K562 (cell line): Measurements from ENCODE around the gene SPINT2. TPM values are rescaled to one million over a fixed set of nuclear protein-coding genes. Genes with fewer than 3 reads are reported as not detected.

Experiments used
- ATAC-seq: fragments of 200-7000 bp; cut with Tn5 transposase; 3 replicates; pipeline ENCODE4 v1.9.1; 2020; ENCODE audit warnings: moderate library complexity
- BruUV-seq: library from RNA; stranded (reverse); fragments of 400-500 nt; replicated peaks from 2 replicates; lab custom pipeline; 2021; lab: Mats Ljungman, UMichigan
- CTCF ChIA-PET: fragments of 300-600 bp; formaldehyde crosslinking; extraction: SDS; loops from one replicate; lab custom pipeline; 2021; ENCODE audit warnings: low intra/inter-chr PET ratio; lab: Yijun Ruan, JAX
- POLR2A ChIA-PET: fragments of 300-600, 350-650 bp; sonication (Branson Sonifier 250); formaldehyde crosslinking; extraction: SDS; loops from one replicate; lab custom pipeline; 2021; ENCODE audit warnings: antibody characterized with exemption, inconsistent platforms; lab: Yijun Ruan, JAX
- DNase-seq, 4 experiments: peaks; one replicate each; pipeline versions ENCODE4 v3.0.0 to v3.0.0-alpha.2; 2011 to 2018; ENCODE audit warnings: low spot score in 3 of 4, mixed read lengths in 3 of 4; ENCODE audit errors: extremely low read depth in 1 of 4
- FAIRE-seq: peaks from 2 replicates; lab custom pipeline; 2011; peaks lifted over from hg19 to GRCh38; lab: Jason Lieb, UNC
- H2AFZ ChIP-seq: 2 replicates; pipeline ENCODE4 v1.6.0; 2011; ENCODE audit warnings: low read depth, low read length, control low read depth, inconsistent platforms
- H3K27ac ChIP-seq: fragments of 200-600 bp; 3 replicates; pipeline ENCODE4 v1.8.0; 2011; ENCODE audit warnings: low read depth, mild to moderate bottlenecking, control low read depth, inconsistent platforms, low read length, moderate library complexity, mixed read lengths; ENCODE audit errors: extremely low read depth
- H3K27me3 ChIP-seq, 2 experiments: fragments of 300-600 bp in 1 of 2; 2 replicates in 1 of 2; 3 replicates in 1 of 2; pipeline versions ENCODE4 v1.6.0 to v1.8.0; 2011; ENCODE audit warnings: inconsistent platforms in 2 of 2, low read length in 2 of 2, mild to moderate bottlenecking in 1 of 2, mixed read lengths in 1 of 2, moderate library complexity in 1 of 2; ENCODE audit not compliant: control insufficient read depth in 2 of 2, insufficient read depth in 2 of 2
- H3K36me3 ChIP-seq: fragments of 300-600 bp; 3 replicates; pipeline ENCODE4 v1.8.0; 2011; ENCODE audit warnings: mild to moderate bottlenecking, low read length, inconsistent platforms; ENCODE audit not compliant: control insufficient read depth, insufficient read depth
- H3K4me1 ChIP-seq, 2 experiments: fragments of 200-600 bp in 1 of 2; replicated peaks in 1 of 2; 2 replicates in 1 of 2; 3 replicates in 1 of 2; pipeline versions ENCODE4 v1.5.1 to v1.8.0; 2011; ENCODE audit warnings: inconsistent platforms in 2 of 2, low read length in 2 of 2, mild to moderate bottlenecking in 1 of 2, mixed read lengths in 1 of 2, moderate library complexity in 1 of 2; ENCODE audit not compliant: control insufficient read depth in 2 of 2, insufficient read depth in 2 of 2
- H3K4me2 ChIP-seq: 2 replicates; pipeline ENCODE4 v1.6.1; 2011; ENCODE audit warnings: low read length, control low read depth, inconsistent platforms, mixed read lengths; ENCODE audit not compliant: insufficient read depth
- H3K4me3 ChIP-seq: fragments of 200-600 bp; sonication (generic), shearing (Covaris generic); 2 replicates; pipeline ENCODE4 v1.5.1; 2016; ENCODE audit warnings: control low read depth, inconsistent platforms
- H3K79me2 ChIP-seq: fragments of 200-600 bp; 3 replicates; pipeline ENCODE4 v1.8.0; 2011; ENCODE audit warnings: low read length, inconsistent platforms; ENCODE audit not compliant: control insufficient read depth, insufficient read depth
- H3K9ac ChIP-seq, 2 experiments: 2 replicates each; pipeline versions ENCODE4 v1.6.0 to v1.6.1; 2011; ENCODE audit warnings: low read depth in 2 of 2, low read length in 2 of 2, control low read depth in 1 of 2, inconsistent platforms in 1 of 2, mild to moderate bottlenecking in 1 of 2, mixed read lengths in 1 of 2; ENCODE audit not compliant: insufficient read depth in 1 of 2
- H3K9me1 ChIP-seq: one replicate; pipeline ENCODE4 v1.6.0; 2011; ENCODE audit warnings: inconsistent platforms, mild to moderate bottlenecking, low read length, moderate library complexity; ENCODE audit not compliant: control insufficient read depth, insufficient read depth
- H3K9me3 ChIP-seq: replicated peaks from 2 replicates; pipeline ENCODE4 v1.5.1; 2011; ENCODE audit warnings: low read depth, low read length, inconsistent platforms; ENCODE audit not compliant: control insufficient read depth, insufficient read depth
- H4K20me1 ChIP-seq: replicated peaks from 2 replicates; pipeline ENCODE4 v1.6.1; 2011; ENCODE audit warnings: low read length, inconsistent platforms, mixed read lengths; ENCODE audit not compliant: control insufficient read depth, insufficient read depth
- ZBTB33 ChIP-seq: sonication (generic); formaldehyde crosslinking; IDR thresholded peaks from 2 replicates; pipeline ENCODE4 v1.8.1; 2023; ENCODE audit warnings: mild to moderate bottlenecking, missing genetic modification reagents
- ZNF436 ChIP-seq: fragments of 250-450, 450-650 bp; sonication (Bioruptor Pico); formaldehyde crosslinking; IDR thresholded peaks from 2 replicates; pipeline ENCODE4 v1.7.0; 2020; ENCODE audit warnings: mild to moderate bottlenecking
- WGBS: fragments of 100-300 bp; shearing (Covaris generic); methylation state at CpG from one replicate; pipeline ENCODE4 v1.1.6; 2016; ENCODE audit warnings: low coverage, mixed read lengths; ENCODE audit not compliant: insufficient coverage; ENCODE audit errors: missing lambda C conversion rate; 5-methylcytosine and 5-hydroxymethylcytosine counted together
- in situ Hi-C: fragments of 300-500 bp; cut with MboI; formaldehyde crosslinking; loops from 4 replicates; pipeline ENCODE4 v1.15.0; 2018; ENCODE audit warnings: inconsistent platforms, mixed read lengths
- intact Hi-C: fragments of 100-400 bp; cut with micrococcal nuclease; formaldehyde crosslinking; loops from 2 replicates; pipeline ENCODE4 v1.14.2; 2022
- polyA plus RNA-seq, 8 experiments: library from polyadenylated mRNA; depleted of rRNA in 4 of 8; stranded (reverse) in 5 of 8; unstranded in 3 of 8; fragments of >200 nt; fragmentation: Nextera tagmentation in 2 of 8; fragmentation: Illumina TruSeq in 1 of 8; extraction: Ambion mirVana in 2 of 8; extraction: Trizol in 1 of 8; gene quantifications; 2 replicates each; pipeline versions ENCODE4 v1.2.1 to v1.2.3, GENCODE V29; 2011 to 2014; ENCODE audit warnings: inconsistent platforms in 1 of 8, missing spikeins in 1 of 8
- total RNA-seq, 7 experiments: library from RNA; depleted of rRNA in 6 of 7; stranded (reverse); fragments of >200 nt in 6 of 7; fragmentation: Illumina TruSeq in 2 of 7; extraction: Trizol in 2 of 7; gene quantifications; 2 replicates each; pipeline versions ENCODE4 v1.2.1 to v1.2.3, GENCODE V29; 2011 to 2021; ENCODE audit warnings: low replicate concordance in 1 of 7

SPINT2 gene
- total and polyA plus RNA-seq, 9 of the 15 experiments (the other 6 are each of a cell fraction or from before 2014, with no cell fraction given), result 0.65 to 4.5 (median 3.4) TPM

- TF ChIP-seq ZBTB33 (CRISPR knock-in tag), result peak; percentile 90
- no peak for TF ChIP-seq ZNF436 (CRISPR knock-in tag)
- WGBS, result 84% methylated on average over 39 of the region's 64 CpGs
- Histone ChIP-seq H2AFZ (no peak overlapping the region), H3K9ac (no peak overlapping the region), H3K27me3 (no peaks in the 10 kb centered on the region), H3K79me2 (no peaks in the 10 kb centered on the region; the same call in 2 of the 3 replicates), H4K20me1 (no peaks in the 10 kb centered on the region), H3K9me1 (no peaks in the 10 kb centered on the region), H3K36me3 (no peaks in the 10 kb centered on the region), H3K4me1 (peaks cover 7 to 36% of the 10 kb centered on the region in 2 experiments; a peak in 4 of 5 replicates), H3K27ac (no peak overlapping the region), H3K4me2 (no peak overlapping the region), H3K9me3 (no peaks in the 10 kb centered on the region), H3K4me3 (no peak overlapping the region)
- in situ Hi-C loops, result loop anchor here (10.0 kb wide), 1 partner anchor 297 kb away; no protein-coding TSS in a partner anchor
- intact Hi-C loops, result no loop called here
- ChIA-PET POLR2A (no interaction called here), CTCF (no interaction called here)
- no TSS peak for BruUV-seq
- no peak for DNase-seq
- no peak for FAIRE-seq
- ATAC-seq, result no peak
These were observed 42.2 kb upstream of the SPINT2 start for GRCh38 chr19:38221919-38222830.
